ENCODE data around the gene MAGEA11. TPM values are rescaled to one million over a fixed set of nuclear protein-coding genes. Genes with fewer than 3 reads are reported as not detected.

The MAGEA11 gene
- polyA plus RNA-seq, 1 donor (not counting 4 experiments of a cell fraction or from before 2014, with no cell fraction given) = not detected

- Histone ChIP-seq H3K4me2 (ENCODE audit: control insufficient read depth, extremely low read depth, insufficient read depth, low read depth, low read length) (no peak overlapping the region), H3K9me3 (ENCODE audit: control insufficient read depth, low read depth, low read length) (no peaks in the 10 kb centered on the region), H3K36me3 (ENCODE audit: control insufficient read depth in 2 of 2, extremely low read depth in 1 of 2, insufficient read depth in 2 of 2, low read length in 2 of 2) (no peaks in the 10 kb centered on the region), H3K27ac (ENCODE audit: control insufficient read depth, insufficient read depth, low read length) (no peak overlapping the region), H3K4me1 (ENCODE audit: control insufficient read depth, extremely low read depth, insufficient read depth, low read length) (no peaks in the 10 kb centered on the region), H4K20me1 (ENCODE audit: control insufficient read depth, extremely low read depth, insufficient read depth, low read length) (no peaks in the 10 kb centered on the region), H2AFZ (ENCODE audit: control insufficient read depth, low read length) (no peak overlapping the region), H3K79me2 (ENCODE audit: control insufficient read depth, insufficient read depth, low read length) (no peaks in the 10 kb centered on the region), H3K27me3 (ENCODE audit: control insufficient read depth, extremely low read depth, insufficient read depth, low read length) (peaks cover 3% of the 10 kb centered on the region), H3K9me1 (ENCODE audit: control insufficient read depth, extremely low read depth, insufficient read depth, low read length) (no peaks in the 10 kb centered on the region), H3K4me3 (ENCODE audit: control insufficient read depth in 2 of 3, extremely low read depth in 1 of 3, insufficient read depth in 2 of 3, low read depth in 1 of 3, low read length in 3 of 3) (no peak overlapping the region), H3K9ac (ENCODE audit: control insufficient read depth, extremely low read depth, insufficient read depth, low read length) (no peak overlapping the region)
- no peak for FAIRE-seq
- no peak for TF ChIP-seq EZH2 (IDR thresholded peaks at IDR 0.05; ENCODE audit: low read length)
- DNase-seq (ENCODE audit: low read depth, low spot score) = no peak
- dilution Hi-C loops (cut with MboI; ENCODE audit: extremely low pct_ligation_motif_present, low sequenced_read_pairs) = no loop called here
Measured at GRCh38 chrX:149713279-149714050, 1.6 kb downstream of the MAGEA11 start.

GRCh38 chrX:149715468-149715867, 3.6 kb downstream of the MAGEA11 start:
- no peak for FAIRE-seq
- dilution Hi-C loops (cut with MboI; ENCODE audit: extremely low pct_ligation_motif_present, low sequenced_read_pairs) = no loop called here
- no peak for TF ChIP-seq EZH2 (IDR thresholded peaks at IDR 0.05; ENCODE audit: low read length)
- no peak for TF ChIP-seq CTCF (optimal IDR thresholded peaks at IDR 0.05 in 1 of 3, IDR thresholded peaks at IDR 0.05 in 1 of 3, conservative IDR thresholded peaks at IDR 0.05 in 1 of 3; ENCODE audit: extremely low read depth in 1 of 3, insufficient read depth in 2 of 3, low read length in 3 of 3)

More at GRCh38 chrX:149715468-149715867, 3.6 kb downstream of the MAGEA11 start:
- no peak for DNase-seq (ENCODE audit: low read depth, low spot score)
- Histone ChIP-seq H2AFZ (ENCODE audit: control insufficient read depth, low read length) (no peak overlapping the region), H3K4me1 (ENCODE audit: control insufficient read depth, extremely low read depth, insufficient read depth, low read length) (no peaks in the 10 kb centered on the region), H3K4me3 (ENCODE audit: control insufficient read depth in 2 of 3, extremely low read depth in 1 of 3, insufficient read depth in 2 of 3, low read depth in 1 of 3, low read length in 3 of 3) (no peak overlapping the region), H3K4me2 (ENCODE audit: control insufficient read depth, extremely low read depth, insufficient read depth, low read depth, low read length) (no peak overlapping the region), H3K9me1 (ENCODE audit: control insufficient read depth, extremely low read depth, insufficient read depth, low read length) (no peaks in the 10 kb centered on the region), H3K27ac (ENCODE audit: control insufficient read depth, insufficient read depth, low read length) (no peak overlapping the region), H3K36me3 (ENCODE audit: control insufficient read depth in 2 of 2, extremely low read depth in 1 of 2, insufficient read depth in 2 of 2, low read length in 2 of 2) (no peaks in the 10 kb centered on the region), H3K9me3 (ENCODE audit: control insufficient read depth, low read depth, low read length) (no peaks in the 10 kb centered on the region), H3K79me2 (ENCODE audit: control insufficient read depth, insufficient read depth, low read length) (no peaks in the 10 kb centered on the region), H4K20me1 (ENCODE audit: control insufficient read depth, extremely low read depth, insufficient read depth, low read length) (no peaks in the 10 kb centered on the region), H3K27me3 (ENCODE audit: control insufficient read depth, extremely low read depth, insufficient read depth, low read length) (peaks cover 3% of the 10 kb centered on the region), H3K9ac (ENCODE audit: control insufficient read depth, extremely low read depth, insufficient read depth, low read length) (no peak overlapping the region)
